ENCODE measurements around the gene ADCY9.

Gene ADCY9

DNA sequence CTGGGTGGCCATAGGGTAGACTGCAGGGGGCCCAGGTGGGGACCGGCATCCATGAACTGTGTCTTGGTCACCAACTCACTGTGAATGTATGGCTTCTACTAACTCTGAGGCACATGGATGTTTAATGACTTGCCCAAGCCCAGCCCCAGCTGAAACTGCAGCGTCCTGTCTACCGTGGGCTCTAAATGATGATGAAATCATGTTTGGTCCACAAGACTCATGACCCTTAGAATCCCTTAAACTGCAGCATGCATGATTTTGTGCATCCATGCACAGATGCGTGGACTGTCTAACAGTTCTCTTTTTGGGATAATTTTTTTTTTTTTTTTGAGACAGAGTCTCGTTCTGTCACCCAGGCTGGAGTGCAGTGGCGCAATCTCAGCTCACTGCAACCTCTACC is 203.3 kb downstream of the ADCY9 start:
- Histone ChIP-seq H3K79me2 (ENCODE audit: control insufficient read depth, insufficient read depth, low read length, unreplicated experiment) (no peaks in the 10 kb centered on the region), H3K27ac (ENCODE audit: low read depth, low read length) (no peak overlapping the region), H2AFZ (ENCODE audit: low read length, unreplicated experiment) (no peak overlapping the region), H3K4me3 (ENCODE audit: low read depth, low read length) (no peak overlapping the region), H3K27me3 (ENCODE audit: insufficient read depth, low read length) (no peaks in the 10 kb centered on the region), H3K36me3 (ENCODE audit: insufficient read depth, low read length) (no peaks in the 10 kb centered on the region), H3K4me1 (ENCODE audit: control insufficient read depth, insufficient read depth, low read length, unreplicated experiment) (no peaks in the 10 kb centered on the region)
